Ascending aorta (tissue), 2 donors: ENCODE measurements around the gene DHX8. TPM values are rescaled to one million over a fixed set of nuclear protein-coding genes. Genes with fewer than 3 reads are reported as not detected.
"Not testable (repeated sequence)": the region's sequence is repeated elsewhere in the genome, so short reads cannot be mapped to it uniquely, and the experiment has no call there.

Experiments
- DNase-seq, 2 donors: peaks; one replicate each; pipeline ENCODE4 v3.0.0-alpha.2; 2019; ENCODE audit warnings: low spot score in 2 of 2
- H3K27ac ChIP-seq, 2 donors: fragments of 200-600 bp; sonication (generic); one replicate each; pipeline ENCODE4 v1.5.1; 2016 to 2017; ENCODE audit warnings: mild to moderate bottlenecking in 1 of 2
- H3K27me3 ChIP-seq: fragments of 200-600 bp; sonication (generic); one replicate; pipeline ENCODE4 v1.5.1; 2017
- H3K36me3 ChIP-seq, 2 donors: fragments of 200-600 bp; sonication (generic); one replicate each; pipeline ENCODE4 v1.5.1; 2016
- H3K4me1 ChIP-seq, 2 donors: fragments of 200-600 bp; sonication (generic); one replicate each; pipeline ENCODE4 v1.5.1; 2016 to 2017; ENCODE audit warnings: mild to moderate bottlenecking in 1 of 2
- H3K4me3 ChIP-seq, 2 donors: fragments of 200-600 bp; sonication (generic); one replicate each; pipeline ENCODE4 v1.5.1; 2016 to 2017; ENCODE audit warnings: mild to moderate bottlenecking in 1 of 2
- H3K9me3 ChIP-seq, 2 donors: fragments of 200-600 bp; sonication (generic); one replicate each; pipeline ENCODE4 v1.5.1; 2016
- intact Hi-C: fragments of 100-400 bp; cut with DNase I; formaldehyde crosslinking; loops from one replicate; pipeline ENCODE4 v1.15.1; 2023
- total RNA-seq: library from RNA; depleted of rRNA; stranded (reverse); fragments of >200 nt; gene quantifications from one replicate; pipeline ENCODE4 v1.1.0, GENCODE V29; 2016
- TF ChIP-seq, protein P1 (sequence below), 3 experiments: fragments of 200-600 bp in 2 of 3; fragments of 450-650 bp in 1 of 3; sonication (generic) in 2 of 3; IDR thresholded peaks; one replicate each; pipeline ENCODE4 v1.5.1; 2016 to 2019; ENCODE audit warnings: antibody characterized with exemption in 3 of 3, mild to moderate bottlenecking in 1 of 3, moderate library complexity in 1 of 3

DHX8 gene
- total RNA-seq, 1 donor from 2014 or later: 50.0 TPM

DNA sequence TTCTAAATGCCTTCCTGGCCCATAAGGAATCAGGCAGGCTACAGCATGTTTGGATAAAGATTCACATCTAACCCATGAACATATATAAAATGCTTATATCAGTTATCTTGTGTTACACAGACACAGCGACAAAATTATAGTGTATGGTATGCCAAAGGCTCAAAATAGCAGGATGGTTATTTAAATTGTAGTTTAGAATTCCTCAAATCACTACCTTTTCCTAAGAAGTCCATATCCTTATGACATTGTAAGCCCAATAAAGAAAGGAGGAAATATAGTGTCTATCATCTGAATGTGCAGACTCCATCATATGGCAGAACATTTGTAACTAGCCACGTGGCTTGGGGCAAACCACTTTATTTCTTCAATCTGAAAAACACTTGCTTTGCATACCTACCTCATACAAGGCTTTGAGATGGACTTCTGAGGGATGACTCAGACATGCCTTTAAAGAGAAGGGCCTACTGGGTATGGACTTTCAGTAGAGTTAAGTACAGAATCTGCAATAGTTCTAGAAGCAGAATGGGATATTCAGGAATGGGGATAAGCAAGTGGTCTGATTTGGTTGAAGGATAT is 12.1 kb upstream of the DHX8 start:
- H3K4me3 ChIP-seq: no peak overlapping the region
- intact Hi-C loops: no loop called here
- no peaks in the 10 kb centered on the region for H3K4me1 ChIP-seq
- no peaks in the 10 kb centered on the region for H3K9me3 ChIP-seq
- H3K36me3 ChIP-seq: no peaks in the 10 kb centered on the region
- no peak for DNase-seq
- H3K27me3 ChIP-seq: no peaks in the 10 kb centered on the region
- H3K27ac ChIP-seq: no peak overlapping the region
- TF ChIP-seq, protein P1, sequence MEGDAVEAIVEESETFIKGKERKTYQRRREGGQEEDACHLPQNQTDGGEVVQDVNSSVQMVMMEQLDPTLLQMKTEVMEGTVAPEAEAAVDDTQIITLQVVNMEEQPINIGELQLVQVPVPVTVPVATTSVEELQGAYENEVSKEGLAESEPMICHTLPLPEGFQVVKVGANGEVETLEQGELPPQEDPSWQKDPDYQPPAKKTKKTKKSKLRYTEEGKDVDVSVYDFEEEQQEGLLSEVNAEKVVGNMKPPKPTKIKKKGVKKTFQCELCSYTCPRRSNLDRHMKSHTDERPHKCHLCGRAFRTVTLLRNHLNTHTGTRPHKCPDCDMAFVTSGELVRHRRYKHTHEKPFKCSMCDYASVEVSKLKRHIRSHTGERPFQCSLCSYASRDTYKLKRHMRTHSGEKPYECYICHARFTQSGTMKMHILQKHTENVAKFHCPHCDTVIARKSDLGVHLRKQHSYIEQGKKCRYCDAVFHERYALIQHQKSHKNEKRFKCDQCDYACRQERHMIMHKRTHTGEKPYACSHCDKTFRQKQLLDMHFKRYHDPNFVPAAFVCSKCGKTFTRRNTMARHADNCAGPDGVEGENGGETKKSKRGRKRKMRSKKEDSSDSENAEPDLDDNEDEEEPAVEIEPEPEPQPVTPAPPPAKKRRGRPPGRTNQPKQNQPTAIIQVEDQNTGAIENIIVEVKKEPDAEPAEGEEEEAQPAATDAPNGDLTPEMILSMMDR (IDR thresholded peaks at IDR 0.05): no peak

- Histone ChIP-seq H3K36me3 (no peaks in the 10 kb centered on the region), H3K27me3 (no peaks in the 10 kb centered on the region), H3K9me3 (no peaks in the 10 kb centered on the region), H3K4me3 (no peak overlapping the region), H3K4me1 (no peaks in the 10 kb centered on the region), H3K27ac (no peak overlapping the region)
- no peak for DNase-seq
- intact Hi-C loops: no loop called here
- TF ChIP-seq, protein P1 (IDR thresholded peaks at IDR 0.05): no peak
Observed at GRCh38 chr17:43475494-43476089, 8.2 kb upstream of the DHX8 start.

- DNase-seq, H3K27me3 ChIP-seq, H3K4me1 ChIP-seq, H3K9me3 ChIP-seq, intact Hi-C loops, H3K27ac ChIP-seq, H3K36me3 ChIP-seq, H3K4me3 ChIP-seq: not testable (repeated sequence)
Observed at GRCh38 chr17:43476306-43476705, 7.5 kb upstream of the DHX8 start.

DNA sequence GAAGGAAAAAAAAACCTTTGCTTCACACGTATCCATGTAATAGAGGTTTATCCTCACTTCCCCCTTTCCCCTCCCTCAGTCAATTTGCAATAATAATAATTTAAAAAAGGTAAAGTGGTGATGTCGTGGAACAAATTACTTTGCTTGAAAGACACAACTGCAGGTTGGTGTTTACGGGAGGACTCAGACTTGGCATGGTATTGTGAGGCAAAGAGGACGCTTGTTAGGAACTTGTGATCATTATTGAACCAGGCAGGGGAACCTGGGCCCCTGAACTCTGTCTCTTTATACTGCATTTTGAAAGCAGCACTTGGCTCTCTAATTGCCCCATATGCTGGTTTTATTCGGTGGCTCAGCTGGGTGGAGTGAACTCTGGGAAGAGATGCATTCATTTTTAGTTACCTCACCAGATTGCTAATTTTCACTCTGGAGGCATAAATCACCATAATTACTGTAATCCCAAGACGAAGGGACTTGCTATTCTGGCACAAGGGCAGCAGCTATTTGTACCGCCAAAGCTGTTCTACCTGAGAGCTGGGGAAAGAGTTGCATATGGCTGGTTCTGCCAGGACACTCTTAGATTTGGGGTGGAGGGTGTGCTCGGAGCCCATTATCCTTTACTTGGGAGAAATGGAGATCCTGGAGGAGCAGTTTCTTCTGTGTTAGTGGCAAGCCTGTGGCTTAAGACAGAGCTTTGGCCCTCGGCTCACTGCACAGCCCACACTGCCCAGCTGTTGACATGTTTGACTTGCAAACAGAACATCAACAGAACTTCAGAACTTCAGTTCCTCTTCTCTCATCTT is 5.7 kb upstream of the DHX8 start:
- intact Hi-C loops: no loop called here
- H3K36me3 ChIP-seq: no peaks in the 10 kb centered on the region
- no peak overlapping the region for H3K4me3 ChIP-seq
- peaks cover 0 to 3% of the 10 kb centered on the region in 2 donors for H3K4me1 ChIP-seq
- H3K27me3 ChIP-seq: no peaks in the 10 kb centered on the region
- TF ChIP-seq, protein P1 (IDR thresholded peaks at IDR 0.05): no peak
- H3K9me3 ChIP-seq: no peaks in the 10 kb centered on the region
- no peak overlapping the region for H3K27ac ChIP-seq
- DNase-seq: no peak

DNA sequence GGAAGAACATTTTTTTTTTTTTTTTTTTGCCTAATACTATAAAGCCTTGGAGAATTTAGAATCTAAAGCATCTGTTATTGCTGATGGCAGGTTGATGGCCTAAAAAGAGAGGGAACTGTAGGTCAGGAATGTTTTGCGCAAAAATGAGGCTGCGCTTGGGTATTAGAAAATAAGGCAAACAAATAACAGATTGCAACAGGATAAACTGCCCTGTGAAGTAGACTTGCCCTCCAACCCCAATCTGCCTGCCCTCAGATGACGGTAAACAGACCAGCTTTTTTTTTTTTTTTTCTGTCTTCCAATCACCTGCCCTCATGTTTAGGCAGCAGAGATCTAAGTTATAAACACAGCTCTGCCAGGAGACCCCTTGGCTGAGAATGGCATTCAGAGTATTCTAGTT is 3.8 kb upstream of the DHX8 start:
- intact Hi-C loops: loop anchor here (5.0 to 10.0 kb wide), 4 partner anchors 165 to 535 kb away; partner anchors contain the start of genes RND2, TMEM101, TMEM106A and VAT1

More for the DNA sequence above, 3.8 kb upstream of the DHX8 start:
- Histone ChIP-seq H3K27ac (no peak overlapping the region), H3K36me3 (no peaks in the 10 kb centered on the region), H3K4me1 (peaks cover 1 to 14% of the 10 kb centered on the region in 2 donors), H3K4me3 (no peak overlapping the region), H3K27me3 (no peaks in the 10 kb centered on the region), H3K9me3 (no peaks in the 10 kb centered on the region)
- TF ChIP-seq, protein P1 (IDR thresholded peaks at IDR 0.05): no peak
- no peak for DNase-seq
